Lung (tissue), 12 donors: ENCODE measurements around the gene MAT1A. TPM values are rescaled to one million over a fixed set of nuclear protein-coding genes. Genes with fewer than 3 reads are reported as not detected.
"Not testable (repeated sequence)": the region's sequence is repeated elsewhere in the genome, so short reads cannot be mapped to it uniquely, and the experiment has no call there.

ENCODE experiments used
- ATAC-seq: fragments of 200-7000 bp; cut with Tn5 transposase; one replicate; pipeline ENCODE4 v1.9.1; 2020; ENCODE audit warnings: moderate number of reproducible peaks; ENCODE audit not compliant: insufficient read depth, low FRiP score
- DNase-seq, 3 donors: peaks; one replicate each; pipeline ENCODE4 v3.0.0-alpha.2; 2013 to 2017
- H3K27ac ChIP-seq, 2 donors: one replicate each; pipeline ENCODE4 v1.5.1; 2013; ENCODE audit warnings: mild to moderate bottlenecking in 2 of 2, moderate library complexity in 2 of 2, control low read depth in 1 of 2, inconsistent platforms in 1 of 2, low read depth in 1 of 2, low read length in 1 of 2
- H3K27me3 ChIP-seq, 3 donors: one replicate each; pipeline ENCODE4 v1.5.1; 2013; ENCODE audit warnings: low read length in 2 of 3; ENCODE audit not compliant: control insufficient read depth in 3 of 3, insufficient read depth in 3 of 3
- H3K36me3 ChIP-seq, 4 donors: one replicate each; pipeline ENCODE4 v1.5.1; 2013; ENCODE audit warnings: low read length in 4 of 4, mild to moderate bottlenecking in 1 of 4, moderate library complexity in 1 of 4; ENCODE audit not compliant: control insufficient read depth in 4 of 4, insufficient read depth in 4 of 4
- H3K4me1 ChIP-seq, 5 donors: one replicate each; pipeline ENCODE4 v1.5.1; 2013; ENCODE audit warnings: low read length in 5 of 5, mild to moderate bottlenecking in 2 of 5, moderate library complexity in 1 of 5; ENCODE audit not compliant: control insufficient read depth in 5 of 5, insufficient read depth in 5 of 5
- H3K4me3 ChIP-seq: one replicate; pipeline ENCODE4 v1.5.1; 2013; ENCODE audit warnings: mild to moderate bottlenecking, control low read depth, moderate library complexity
- H3K9ac ChIP-seq, 2 donors: one replicate each; pipeline ENCODE4 v1.5.1; 2013; ENCODE audit warnings: low read length in 2 of 2, control low read depth in 1 of 2; ENCODE audit not compliant: insufficient read depth in 1 of 2
- H3K9me3 ChIP-seq, 4 donors: one replicate each; pipeline ENCODE4 v1.5.1; 2013; ENCODE audit warnings: low read length in 3 of 4, mild to moderate bottlenecking in 1 of 4, moderate library complexity in 1 of 4; ENCODE audit not compliant: control insufficient read depth in 4 of 4, insufficient read depth in 3 of 4
- whole genome bisulfite sequencing, 2 donors: extraction: QIAGEN DNeasy Blood & Tissue Kit; methylation state at CpG; one replicate each; pipeline ENCODE4 v1.1.7; 2013; 5-methylcytosine and 5-hydroxymethylcytosine counted together
- polyA plus RNA-seq, 2 donors: library from polyadenylated mRNA; stranded (reverse); fragments of 200-250 nt; gene quantifications; one replicate each; pipeline ENCODE4 v1.2.1, GENCODE V29; 2013
- total RNA-seq, 2 donors: library from RNA; depleted of rRNA in 1 of 2; stranded (reverse); fragments of >200 nt in 1 of 2; gene quantifications; one replicate each; pipeline ENCODE4 v1.2.1, GENCODE V29; 2014 to 2021
- TF ChIP-seq, protein P1 (sequence below): IDR thresholded peaks from 2 replicates; pipeline ENCODE4 v1.5.1; 2012; ENCODE audit warnings: mild to moderate bottlenecking; ENCODE audit errors: control extremely low read depth, extremely low read depth
- donor health status: control.
- donor health status: control.
- donor health status: Bipolar disorder and iron deficiency.
- donor health status: healthy.
- donor health status: DM: yes; HTN: yes; CAD: no.

Gene MAT1A
- total and polyA plus RNA-seq, 4 donors: 0.30 to 1.1 (median 0.43) TPM

DNA sequence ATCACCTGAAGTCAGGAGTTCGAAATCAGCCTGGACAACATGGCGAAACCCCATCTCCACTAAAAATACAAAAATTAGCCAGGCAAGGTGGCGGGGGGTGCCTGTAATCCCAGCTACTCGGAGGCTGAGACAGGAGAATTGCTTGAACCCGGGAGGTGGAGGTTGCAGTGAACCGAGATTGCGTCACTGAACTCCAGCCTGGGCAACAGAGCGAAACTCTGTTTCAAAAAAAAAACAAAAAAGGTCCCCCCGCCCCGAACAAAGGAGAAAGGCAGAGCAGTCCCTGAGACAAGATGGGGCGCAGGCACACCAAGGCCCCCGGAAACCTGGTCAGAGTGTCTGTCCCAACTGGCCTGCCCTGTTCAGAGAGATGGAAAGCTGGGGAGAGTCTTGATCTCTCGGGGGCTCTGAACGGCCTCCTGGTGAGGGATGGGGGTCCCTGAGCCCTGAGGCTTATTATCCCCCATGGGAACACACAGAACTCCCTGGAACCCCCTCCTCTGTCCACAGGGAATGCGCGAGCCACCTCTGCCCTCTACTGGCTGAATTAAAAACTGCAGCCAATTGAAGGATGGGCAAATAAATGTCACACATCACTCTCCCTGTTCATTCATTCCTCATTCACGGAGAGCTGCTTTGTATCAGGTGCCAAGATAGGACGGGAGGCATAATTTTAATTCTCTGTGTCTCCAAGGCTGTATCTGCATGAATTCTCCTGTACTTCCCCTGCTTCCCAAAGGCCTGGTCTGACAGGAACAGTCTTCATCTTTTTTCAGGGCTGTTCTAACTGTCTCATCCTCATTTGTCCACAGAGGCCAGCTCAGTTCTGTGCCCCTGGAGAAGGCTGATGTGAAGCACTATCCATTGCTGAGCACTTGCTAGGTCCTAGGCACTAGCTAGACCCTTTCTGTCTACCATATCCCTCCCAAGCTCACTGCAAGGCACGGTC is 28.9 kb downstream of the MAT1A start:
- no peaks in the 10 kb centered on the region for H3K4me1 ChIP-seq
- peaks cover 0 to 3% (median under 1%) of the 10 kb centered on the region in 4 donors for H3K9me3 ChIP-seq
- H3K27me3 ChIP-seq: no peaks in the 10 kb centered on the region
- DNase-seq (peak; percentile 21 to 44 (median 40)), ATAC-seq (peak; percentile 51)
- H3K27ac ChIP-seq: no peak overlapping the region
- WGBS, 2 donors: 54 to 55% methylated on average over 19 of the region's 19 CpGs
- H3K36me3 ChIP-seq: no peaks in the 10 kb centered on the region
- TF ChIP-seq, protein P1, sequence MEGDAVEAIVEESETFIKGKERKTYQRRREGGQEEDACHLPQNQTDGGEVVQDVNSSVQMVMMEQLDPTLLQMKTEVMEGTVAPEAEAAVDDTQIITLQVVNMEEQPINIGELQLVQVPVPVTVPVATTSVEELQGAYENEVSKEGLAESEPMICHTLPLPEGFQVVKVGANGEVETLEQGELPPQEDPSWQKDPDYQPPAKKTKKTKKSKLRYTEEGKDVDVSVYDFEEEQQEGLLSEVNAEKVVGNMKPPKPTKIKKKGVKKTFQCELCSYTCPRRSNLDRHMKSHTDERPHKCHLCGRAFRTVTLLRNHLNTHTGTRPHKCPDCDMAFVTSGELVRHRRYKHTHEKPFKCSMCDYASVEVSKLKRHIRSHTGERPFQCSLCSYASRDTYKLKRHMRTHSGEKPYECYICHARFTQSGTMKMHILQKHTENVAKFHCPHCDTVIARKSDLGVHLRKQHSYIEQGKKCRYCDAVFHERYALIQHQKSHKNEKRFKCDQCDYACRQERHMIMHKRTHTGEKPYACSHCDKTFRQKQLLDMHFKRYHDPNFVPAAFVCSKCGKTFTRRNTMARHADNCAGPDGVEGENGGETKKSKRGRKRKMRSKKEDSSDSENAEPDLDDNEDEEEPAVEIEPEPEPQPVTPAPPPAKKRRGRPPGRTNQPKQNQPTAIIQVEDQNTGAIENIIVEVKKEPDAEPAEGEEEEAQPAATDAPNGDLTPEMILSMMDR: peak; percentile 51
- H3K4me3 ChIP-seq: no peak overlapping the region
- no peak overlapping the region for H3K9ac ChIP-seq

DNA sequence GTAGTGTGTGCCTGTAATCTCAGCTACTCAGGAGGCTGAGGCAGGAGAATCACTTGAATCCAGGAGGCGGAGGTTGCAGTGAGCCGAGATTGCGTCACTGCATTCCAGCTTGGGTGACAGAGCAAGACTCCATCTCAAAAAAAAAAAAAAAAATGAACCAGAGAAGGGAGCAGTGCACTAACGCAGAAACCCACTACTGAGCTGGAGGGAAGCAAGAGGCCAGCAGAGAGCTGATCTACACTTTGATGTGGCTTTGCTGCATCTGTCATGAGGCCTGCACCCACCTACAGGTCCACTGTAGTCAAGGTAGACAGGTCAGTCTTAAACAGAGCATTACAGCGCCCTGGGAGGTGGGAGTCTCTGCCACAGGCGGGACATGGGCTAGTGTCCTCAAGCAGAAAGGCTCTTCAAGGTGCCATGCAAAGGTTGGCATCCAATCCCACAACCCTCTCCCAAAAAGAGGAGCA is 30.0 kb downstream of the MAT1A start:
- Histone ChIP-seq H3K9ac (no peak overlapping the region), H3K4me3 (no peak overlapping the region), H3K27ac (no peak overlapping the region), H3K9me3 (peaks cover 0 to 3% (median under 1%) of the 10 kb centered on the region in 4 donors), H3K27me3 (no peaks in the 10 kb centered on the region), H3K36me3 (no peaks in the 10 kb centered on the region), H3K4me1 (no peaks in the 10 kb centered on the region)
- TF ChIP-seq, protein P1: no peak
- no peak for ATAC-seq
- no peak for DNase-seq
- WGBS, 2 donors: 84 to 88% methylated on average over 6 of the region's 6 CpGs

DNA sequence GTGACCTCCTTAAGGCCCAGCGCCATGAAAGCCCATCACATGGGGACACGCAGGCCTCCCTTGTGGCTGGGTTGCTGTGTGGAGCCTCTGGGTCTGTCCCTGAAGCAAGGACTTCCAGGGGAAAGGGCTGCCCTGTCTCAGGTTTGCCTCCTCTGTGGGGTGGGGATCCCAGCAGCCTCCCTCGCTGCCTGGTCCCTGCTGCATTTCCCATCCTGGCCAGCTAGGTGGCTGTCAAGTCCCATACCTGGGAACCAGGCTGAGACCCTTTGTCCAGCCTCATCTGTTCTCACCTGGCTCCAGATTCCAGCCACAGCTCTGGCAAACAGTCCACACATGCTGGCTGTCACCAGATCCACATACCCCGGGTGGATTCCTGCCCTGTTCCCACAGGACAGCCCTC is 32.7 kb downstream of the MAT1A start:
- H3K4me1 ChIP-seq, H3K27ac ChIP-seq, H3K36me3 ChIP-seq, H3K4me3 ChIP-seq, H3K9ac ChIP-seq, H3K9me3 ChIP-seq, ATAC-seq, H3K27me3 ChIP-seq: not testable (repeated sequence)
- 57 to 60% methylated on average over 4 of the region's 4 CpGs for WGBS, 2 donors
- DNase-seq: peak in 1 of 3 donors; percentile 12

DNA sequence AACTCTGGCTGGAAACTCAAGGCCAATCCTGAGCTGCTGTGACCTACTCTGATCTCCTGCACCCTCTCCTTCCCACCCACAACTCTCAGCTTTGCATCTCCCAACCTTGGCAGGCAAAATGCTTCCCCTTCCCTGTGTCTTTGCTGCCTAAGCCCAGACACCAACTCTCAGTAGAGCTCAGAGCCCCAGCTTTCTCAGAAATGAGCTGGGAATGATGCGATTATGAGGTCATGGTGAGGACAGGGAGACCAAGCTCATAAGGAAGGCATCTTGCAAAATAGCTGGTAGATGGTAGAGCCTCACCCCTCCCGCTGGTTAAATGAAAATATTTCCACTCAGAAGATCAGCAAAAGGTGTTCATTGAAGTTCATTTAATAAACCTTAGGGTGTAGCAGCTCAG is 34.7 kb downstream of the MAT1A start:
- ATAC-seq, H3K36me3 ChIP-seq, H3K9ac ChIP-seq, H3K27ac ChIP-seq, DNase-seq, H3K4me3 ChIP-seq, H3K27me3 ChIP-seq, H3K9me3 ChIP-seq, H3K4me1 ChIP-seq: not testable (repeated sequence)
- WGBS, 2 donors: no CpG with 5 or more reads among the region's 2 CpGs

DNA sequence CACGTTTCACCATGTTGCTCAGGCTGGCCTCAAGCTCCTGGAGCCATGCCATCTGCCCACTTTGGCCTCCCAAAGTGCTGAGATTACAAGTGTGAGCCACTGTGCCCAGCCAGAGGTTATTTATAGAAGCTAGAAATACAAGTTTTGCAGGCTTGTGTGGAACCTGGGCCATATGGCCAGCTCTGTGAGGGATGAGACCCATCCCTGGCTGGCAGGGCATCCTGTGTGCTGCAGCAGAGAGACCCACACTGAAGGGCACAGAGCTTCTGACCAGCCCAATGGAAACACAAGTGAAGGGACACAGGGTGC is 35.5 kb downstream of the MAT1A start:
- H3K36me3 ChIP-seq, H3K9me3 ChIP-seq, H3K27ac ChIP-seq, H3K9ac ChIP-seq, H3K4me3 ChIP-seq, H3K27me3 ChIP-seq, H3K4me1 ChIP-seq: not testable (repeated sequence)
- DNase-seq: peak; percentile 20 to 61 (median 27)
- 14 to 17% methylated on average over 1 of the region's 1 CpG for WGBS, 2 donors
- peak; percentile 7 for ATAC-seq
